HL-60 (cell line): ENCODE data around the gene IQCE.

ENCODE experiments used
- CTCF ChIP-seq: IDR thresholded peaks from one replicate; pipeline ENCODE4 v1.5.1; 2011; ENCODE audit warnings: low read length, control low read depth, inconsistent platforms; ENCODE audit not compliant: insufficient read depth
- POLR2AphosphoS5 ChIP-seq: IDR thresholded peaks from 2 replicates; pipeline ENCODE4 v1.6.1; 2012; ENCODE audit warnings: low read depth
- TF ChIP-seq, protein P1 (sequence below): IDR thresholded peaks from 2 replicates; pipeline ENCODE4 v1.6.1; 2012; ENCODE audit warnings: low read depth; ENCODE audit not compliant: insufficient replicate concordance

DNA sequence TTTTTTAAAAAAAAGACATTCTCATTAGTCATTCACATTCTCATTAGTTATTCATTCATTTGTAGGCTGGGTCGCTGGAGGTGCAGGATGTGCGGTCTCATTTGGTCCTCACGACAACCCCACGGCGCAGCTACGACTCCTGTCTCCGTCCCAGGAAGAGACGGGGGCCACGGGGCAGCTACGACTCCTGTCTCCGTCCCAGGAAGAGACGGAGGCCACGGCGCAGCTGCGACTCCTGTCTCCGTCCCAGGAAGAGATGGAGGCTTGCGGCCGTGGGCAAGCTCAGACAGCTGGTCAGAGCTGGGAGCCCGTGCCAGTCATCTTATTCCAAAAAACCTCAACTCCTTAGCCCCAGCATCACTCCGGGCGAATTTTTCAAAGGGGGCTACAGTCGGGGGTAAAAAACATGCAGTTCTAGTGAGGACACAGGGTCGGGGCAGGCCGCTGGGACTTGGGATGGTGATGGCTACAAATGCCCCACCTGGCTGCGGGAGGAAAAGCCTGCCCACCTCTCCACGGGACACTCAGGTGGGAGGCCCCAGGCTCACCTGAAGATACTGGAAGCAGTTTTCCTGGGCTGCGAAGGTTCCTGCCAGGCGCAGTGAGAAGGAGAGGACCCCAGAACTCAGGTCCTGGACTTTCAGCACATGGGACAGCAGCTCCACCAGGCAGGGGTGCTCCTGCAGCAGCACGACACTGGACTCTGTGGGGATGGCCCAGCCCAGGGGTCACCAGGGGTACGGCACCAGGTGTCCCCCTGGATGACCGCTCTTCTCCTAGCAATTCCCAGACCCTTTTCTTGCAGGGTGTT, 11.8 kb upstream of the IQCE start:
- TF ChIP-seq CTCF (no peak), POLR2AphosphoS5 (no peak)
- TF ChIP-seq, protein P1, sequence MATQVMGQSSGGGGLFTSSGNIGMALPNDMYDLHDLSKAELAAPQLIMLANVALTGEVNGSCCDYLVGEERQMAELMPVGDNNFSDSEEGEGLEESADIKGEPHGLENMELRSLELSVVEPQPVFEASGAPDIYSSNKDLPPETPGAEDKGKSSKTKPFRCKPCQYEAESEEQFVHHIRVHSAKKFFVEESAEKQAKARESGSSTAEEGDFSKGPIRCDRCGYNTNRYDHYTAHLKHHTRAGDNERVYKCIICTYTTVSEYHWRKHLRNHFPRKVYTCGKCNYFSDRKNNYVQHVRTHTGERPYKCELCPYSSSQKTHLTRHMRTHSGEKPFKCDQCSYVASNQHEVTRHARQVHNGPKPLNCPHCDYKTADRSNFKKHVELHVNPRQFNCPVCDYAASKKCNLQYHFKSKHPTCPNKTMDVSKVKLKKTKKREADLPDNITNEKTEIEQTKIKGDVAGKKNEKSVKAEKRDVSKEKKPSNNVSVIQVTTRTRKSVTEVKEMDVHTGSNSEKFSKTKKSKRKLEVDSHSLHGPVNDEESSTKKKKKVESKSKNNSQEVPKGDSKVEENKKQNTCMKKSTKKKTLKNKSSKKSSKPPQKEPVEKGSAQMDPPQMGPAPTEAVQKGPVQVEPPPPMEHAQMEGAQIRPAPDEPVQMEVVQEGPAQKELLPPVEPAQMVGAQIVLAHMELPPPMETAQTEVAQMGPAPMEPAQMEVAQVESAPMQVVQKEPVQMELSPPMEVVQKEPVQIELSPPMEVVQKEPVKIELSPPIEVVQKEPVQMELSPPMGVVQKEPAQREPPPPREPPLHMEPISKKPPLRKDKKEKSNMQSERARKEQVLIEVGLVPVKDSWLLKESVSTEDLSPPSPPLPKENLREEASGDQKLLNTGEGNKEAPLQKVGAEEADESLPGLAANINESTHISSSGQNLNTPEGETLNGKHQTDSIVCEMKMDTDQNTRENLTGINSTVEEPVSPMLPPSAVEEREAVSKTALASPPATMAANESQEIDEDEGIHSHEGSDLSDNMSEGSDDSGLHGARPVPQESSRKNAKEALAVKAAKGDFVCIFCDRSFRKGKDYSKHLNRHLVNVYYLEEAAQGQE, result peak; percentile 83
